HG02840 (cell line): ENCODE data around the gene FXYD2.

Experiments
- ATAC-seq: cut with Tn5 transposase; IDR thresholded peaks from one replicate; pipeline ENCODE4 v1.9.1; 2021; ENCODE audit warnings: mild to moderate bottlenecking, moderate library complexity, moderate number of reproducible peaks; ENCODE audit not compliant: unreplicated experiment, low FRiP score

The FXYD2 gene

GRCh38 chr11:117771197-117771596 lies 53.3 kb downstream of the FXYD2 start:
- no peak for ATAC-seq

- ATAC-seq = no peak
These were observed 54.5 kb downstream of the FXYD2 start for GRCh38 chr11:117770061-117770460.
